HCT116 (cell line): ENCODE data around the gene PPP1R11. TPM values are rescaled to one million over a fixed set of nuclear protein-coding genes. Genes with fewer than 3 reads are reported as not detected.
A peak's percentile ranks its signal among the peaks of the same experiment; 100 is the strongest.

Experiments
- ATAC-seq: fragments of 200-7000 bp; cut with Tn5 transposase; 2 replicates; pipeline ENCODE4 v1.9.1; 2020; ENCODE audit warnings: mild to moderate bottlenecking, moderate library complexity
- BruUV-seq: library from RNA; stranded (reverse); fragments of 400-500 nt; replicated peaks from 2 replicates; lab custom pipeline; 2021; lab: Mats Ljungman, UMichigan
- CTCF ChIA-PET: fragments of 300-600 bp; sonication (Branson Sonifier 250); formaldehyde crosslinking; loops from one replicate; lab custom pipeline; 2021; ENCODE audit warnings: antibody characterized with exemption; lab: Charles Lee
- POLR2A ChIA-PET: fragments of 300-600, 350-600 bp; sonication (Branson Sonifier 250); formaldehyde crosslinking; loops from one replicate; lab custom pipeline; 2021; ENCODE audit warnings: antibody characterized with exemption; lab: Charles Lee
- RAD21 ChIA-PET, 2 experiments: fragments of 300-600 bp; sonication (Branson Sonifier 250); formaldehyde crosslinking; loops; one replicate each; lab custom pipeline; 2023; ENCODE audit warnings: low total read pairs in 2 of 2; ENCODE audit not compliant: uncharacterized antibody in 2 of 2, unreplicated experiment in 2 of 2, low non-redundant PET in 1 of 2; lab: Charles Lee
- DNase-seq: peaks from one replicate; pipeline ENCODE4 v3.0.0-alpha.2; 2010; ENCODE audit warnings: low read depth, low spot score
- H2AFZ ChIP-seq: fragments of 200-600 bp; shearing (Covaris generic), sonication (generic); 2 replicates; pipeline ENCODE4 v1.6.1; 2017; ENCODE audit warnings: low read depth, mixed run types, mixed read lengths, antibody characterized with exemption, low read length; ENCODE audit not compliant: poor library complexity, severe bottlenecking
- H3K27ac ChIP-seq: 2 replicates; pipeline ENCODE4 v1.5.1; 2012; ENCODE audit warnings: low read depth, low read length
- H3K27me3 ChIP-seq: fragments of 200-600 bp; sonication (generic); 2 replicates; pipeline ENCODE4 v1.6.1; 2016; ENCODE audit warnings: mixed run types, low read length, mixed read lengths; ENCODE audit not compliant: insufficient read depth
- H3K36me3 ChIP-seq, 2 experiments: fragments of 200-500 bp in 1 of 2; fragments of 200-600 bp in 1 of 2; sonication (Bioruptor generic) in 1 of 2; sonication (generic) in 1 of 2; 2 replicates each; pipeline versions ENCODE4 v1.5.1 to v1.6.1; 2014 to 2016; ENCODE audit warnings: low read length in 2 of 2, inconsistent platforms in 1 of 2, mixed read lengths in 1 of 2, mixed run types in 1 of 2; ENCODE audit not compliant: insufficient read depth in 2 of 2, control insufficient read depth in 1 of 2
- H3K4me1 ChIP-seq, 2 experiments: fragments of 200-600 bp in 1 of 2; sonication (generic) in 1 of 2; 2 replicates each; pipeline versions ENCODE4 v1.5.1 to v1.6.1; 2012 to 2017; ENCODE audit warnings: low read length in 2 of 2, inconsistent platforms in 1 of 2, mild to moderate bottlenecking in 1 of 2, mixed read lengths in 1 of 2, mixed run types in 1 of 2, moderate library complexity in 1 of 2; ENCODE audit not compliant: insufficient read depth in 2 of 2, control insufficient read depth in 1 of 2
- H3K4me2 ChIP-seq: fragments of 200-600 bp; sonication (generic); 2 replicates; pipeline ENCODE4 v1.6.1; 2017; ENCODE audit warnings: mixed run types, low read length, mixed read lengths
- H3K4me3 ChIP-seq, 2 experiments: fragments of 200-600 bp in 1 of 2; sonication (generic) in 1 of 2; replicated peaks in 1 of 2; 2 replicates each; pipeline ENCODE4 v1.5.1; 2011 to 2016; ENCODE audit warnings: low read length in 2 of 2, control low read depth in 1 of 2, low read depth in 1 of 2, mild to moderate bottlenecking in 1 of 2, mixed read lengths in 1 of 2, mixed run types in 1 of 2
- H3K79me2 ChIP-seq: fragments of 200-600 bp; sonication (generic); 2 replicates; pipeline ENCODE4 v1.6.1; 2017; ENCODE audit warnings: mild to moderate bottlenecking, mixed run types, low read length, moderate library complexity, mixed read lengths; ENCODE audit not compliant: insufficient read depth
- H3K9ac ChIP-seq: fragments of 200-600 bp; sonication (generic); 2 replicates; pipeline ENCODE4 v1.6.1; 2016; ENCODE audit warnings: low read length, mixed read lengths
- H3K9me2 ChIP-seq: fragments of 200-600 bp; sonication (generic), shearing (Covaris generic); 2 replicates; pipeline ENCODE4 v1.6.1; 2017; ENCODE audit warnings: mixed run types, mild to moderate bottlenecking, moderate library complexity; ENCODE audit not compliant: insufficient read depth
- H3K9me3 ChIP-seq, 2 experiments: fragments of 200-500 bp in 1 of 2; fragments of 200-600 bp in 1 of 2; sonication (Bioruptor generic) in 1 of 2; sonication (generic) in 1 of 2; 2 replicates each; pipeline ENCODE4 v1.6.1; 2014 to 2017; ENCODE audit warnings: low read length in 2 of 2, mixed read lengths in 2 of 2, inconsistent platforms in 1 of 2, low read depth in 1 of 2, mild to moderate bottlenecking in 1 of 2, mixed run types in 1 of 2, moderate library complexity in 1 of 2; ENCODE audit not compliant: control insufficient read depth in 1 of 2, insufficient read depth in 1 of 2
- H4K20me1 ChIP-seq: fragments of 200-600 bp; sonication (generic), shearing (Covaris generic); 2 replicates; pipeline ENCODE4 v1.6.1; 2017; ENCODE audit warnings: mixed run types, mild to moderate bottlenecking, moderate library complexity; ENCODE audit not compliant: insufficient read depth
- EGR1 ChIP-seq: IDR thresholded peaks from 2 replicates; pipeline ENCODE4 v1.6.1; 2012; ENCODE audit warnings: low read depth
- EZH2 ChIP-seq: fragments of 200-600 bp; sonication (generic); IDR thresholded peaks from 2 replicates; pipeline ENCODE4 v1.6.1; 2017; ENCODE audit warnings: antibody characterized with exemption, mixed run types
- EZH2phosphoT487 ChIP-seq: fragments of 200-600 bp; IDR thresholded peaks from 2 replicates; pipeline ENCODE4 v1.6.1; 2018; ENCODE audit warnings: antibody characterized with exemption, borderline replicate concordance
- POLR2AphosphoS5 ChIP-seq: IDR thresholded peaks from 2 replicates; pipeline ENCODE4 v1.6.1; 2011; ENCODE audit warnings: mild to moderate bottlenecking, low read depth, low read length, moderate library complexity
- RAD21 ChIP-seq: IDR thresholded peaks from 2 replicates; pipeline ENCODE4 v1.6.1; 2012; ENCODE audit warnings: low read depth, mild to moderate bottlenecking
- ZNF274 ChIP-seq: fragments of 200-500 bp; sonication (Bioruptor generic); IDR thresholded peaks from 2 replicates; pipeline ENCODE4 v1.6.1; 2014; ENCODE audit warnings: mild to moderate bottlenecking, low read depth, low read length, inconsistent platforms
- intact Hi-C: fragments of 100-400 bp; cut with micrococcal nuclease; formaldehyde crosslinking; loops from 2 replicates; pipeline ENCODE4 v1.10.0; 2022
- total RNA-seq: library from RNA; stranded (reverse); gene quantifications from one replicate; pipeline ENCODE4 v1.2.1, GENCODE V29; 2021; ENCODE audit not compliant: unreplicated experiment
- TF ChIP-seq, protein P1 (sequence below), 3 experiments: fragments of 200-600 bp in 1 of 3; sonication (generic) in 1 of 3; IDR thresholded peaks in 2 of 3; conservative IDR thresholded peaks in 1 of 3; 2 replicates each; pipeline ENCODE4 v1.5.1; 2012 to 2017; ENCODE audit warnings: low read depth in 2 of 3, low read length in 2 of 3, antibody characterized with exemption in 1 of 3, borderline replicate concordance in 1 of 3, control low read depth in 1 of 3, mild to moderate bottlenecking in 1 of 3, mixed read lengths in 1 of 3, mixed run types in 1 of 3, moderate library complexity in 1 of 3; ENCODE audit not compliant: insufficient read depth in 1 of 3

Gene PPP1R11
- total RNA-seq, 1 experiment from 2014 or later: 29.3 TPM

DNA sequence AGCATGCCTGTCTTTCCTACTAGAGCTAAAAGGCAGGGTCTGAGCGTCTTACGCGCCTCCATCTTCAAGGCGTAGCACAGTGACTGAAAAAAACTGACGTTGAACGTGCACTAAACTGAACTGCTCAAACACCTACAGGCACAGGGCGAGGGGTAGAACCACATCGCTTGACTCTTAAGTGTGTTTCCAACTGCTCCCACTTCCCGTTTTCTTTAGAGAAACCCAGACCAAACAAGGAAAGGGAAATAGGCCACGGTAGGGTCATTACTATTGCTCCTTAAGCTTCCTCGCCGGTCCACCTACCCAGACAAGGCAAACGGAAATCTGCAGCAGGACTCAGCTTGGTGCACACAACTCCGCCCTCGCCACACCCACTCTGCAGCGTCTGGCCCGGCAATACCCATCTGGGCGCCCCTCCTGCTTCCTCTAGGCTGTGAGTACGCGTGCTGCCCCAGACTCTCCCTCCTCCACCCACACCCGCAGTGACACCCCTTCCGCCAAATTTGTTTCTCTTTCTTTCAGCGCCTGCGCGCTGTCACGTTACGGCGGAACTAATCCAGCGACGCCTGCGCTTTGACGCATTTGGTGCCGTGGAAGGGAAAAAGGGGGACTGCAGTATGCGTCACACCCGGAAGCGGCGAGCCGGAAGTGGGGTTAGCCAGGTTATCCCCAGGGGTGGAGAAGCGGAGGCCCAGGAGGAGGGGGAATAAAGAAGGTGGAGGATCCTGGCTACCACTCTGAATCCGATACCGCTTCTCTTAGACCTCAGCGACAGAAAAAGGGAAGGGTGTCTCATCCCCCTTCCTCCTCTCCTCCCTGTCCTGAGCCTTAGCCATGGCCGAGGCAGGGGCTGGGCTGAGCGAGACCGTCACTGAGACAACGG lies at the start of gene PPP1R11 (continued):
- TF ChIP-seq RAD21 (no peak), EZH2phosphoT487 (no peak), EGR1 (peak; percentile 94)

DNA sequence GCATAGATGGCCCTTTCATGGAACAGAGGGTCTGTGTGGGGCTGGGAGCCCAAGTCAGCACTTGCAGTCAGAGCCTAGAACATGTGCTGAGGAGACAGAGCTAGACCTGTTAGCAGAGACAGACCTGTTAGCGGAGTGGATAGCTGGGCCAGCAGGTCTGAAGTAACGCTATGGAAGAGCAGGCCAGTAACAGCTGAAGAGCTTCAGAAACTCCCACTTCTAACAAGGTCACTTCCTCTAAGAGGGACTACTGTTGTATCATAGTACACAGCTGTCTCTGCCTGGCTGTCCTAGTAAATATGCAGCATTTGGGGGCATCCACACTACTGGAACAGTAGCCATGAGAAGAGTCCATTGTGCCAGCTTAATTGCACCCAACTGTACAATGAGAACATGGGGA lies 47.2 kb upstream of the PPP1R11 start:
- Histone ChIP-seq H3K9me3 (no peaks in the 10 kb centered on the region), H3K4me3 (no peak overlapping the region), H3K27ac (no peak overlapping the region), H3K9ac (no peak overlapping the region), H4K20me1 (no peaks in the 10 kb centered on the region), H3K4me2 (no peak overlapping the region), H3K36me3 (no peaks in the 10 kb centered on the region), H2AFZ (no peak overlapping the region), H3K27me3 (no peaks in the 10 kb centered on the region), H3K9me2 (no peaks in the 10 kb centered on the region), H3K4me1 (peaks cover 0 to 5% of the 10 kb centered on the region in 2 experiments; a peak in 1 of 4 replicates), H3K79me2 (no peaks in the 10 kb centered on the region)
- DNase-seq (no peak), ATAC-seq (no peak)
- BruUV-seq: no TSS peak
- ChIA-PET CTCF (no interaction called here), POLR2A (no interaction called here), RAD21 (no interaction called here)
- intact Hi-C loops: no loop called here
- TF ChIP-seq ZNF274 (no peak), EGR1 (no peak), POLR2AphosphoS5 (no peak), EZH2 (no peak)
- TF ChIP-seq, protein P1, sequence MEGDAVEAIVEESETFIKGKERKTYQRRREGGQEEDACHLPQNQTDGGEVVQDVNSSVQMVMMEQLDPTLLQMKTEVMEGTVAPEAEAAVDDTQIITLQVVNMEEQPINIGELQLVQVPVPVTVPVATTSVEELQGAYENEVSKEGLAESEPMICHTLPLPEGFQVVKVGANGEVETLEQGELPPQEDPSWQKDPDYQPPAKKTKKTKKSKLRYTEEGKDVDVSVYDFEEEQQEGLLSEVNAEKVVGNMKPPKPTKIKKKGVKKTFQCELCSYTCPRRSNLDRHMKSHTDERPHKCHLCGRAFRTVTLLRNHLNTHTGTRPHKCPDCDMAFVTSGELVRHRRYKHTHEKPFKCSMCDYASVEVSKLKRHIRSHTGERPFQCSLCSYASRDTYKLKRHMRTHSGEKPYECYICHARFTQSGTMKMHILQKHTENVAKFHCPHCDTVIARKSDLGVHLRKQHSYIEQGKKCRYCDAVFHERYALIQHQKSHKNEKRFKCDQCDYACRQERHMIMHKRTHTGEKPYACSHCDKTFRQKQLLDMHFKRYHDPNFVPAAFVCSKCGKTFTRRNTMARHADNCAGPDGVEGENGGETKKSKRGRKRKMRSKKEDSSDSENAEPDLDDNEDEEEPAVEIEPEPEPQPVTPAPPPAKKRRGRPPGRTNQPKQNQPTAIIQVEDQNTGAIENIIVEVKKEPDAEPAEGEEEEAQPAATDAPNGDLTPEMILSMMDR (IDR thresholded peaks at IDR 0.05 in 2 of 3, conservative IDR thresholded peaks at IDR 0.05 in 1 of 3; ENCODE audit: borderline replicate concordance in 1 of 3, insufficient read depth in 1 of 3, low read depth in 2 of 3, low read length in 2 of 3): no peak
